MM.1S (cell line): ENCODE data around the gene SMIM10L1.

Source experiments
- DNase-seq: peaks from one replicate; pipeline ENCODE4 v3.0.0-alpha.2; 2015
- H2AFZ ChIP-seq: fragments of 300-600 bp; sonication (generic); 2 replicates; pipeline ENCODE4 v1.6.0; 2016; ENCODE audit warnings: antibody characterized with exemption, low read length
- H3F3A ChIP-seq: fragments of 300-600 bp; sonication (generic); 2 replicates; pipeline ENCODE4 v1.6.1; 2016; ENCODE audit warnings: mild to moderate bottlenecking, antibody characterized with exemption, low read length, moderate library complexity, mixed read lengths; ENCODE audit not compliant: insufficient read depth
- H3K27ac ChIP-seq: fragments of 300-600 bp; sonication (generic); 2 replicates; pipeline ENCODE4 v1.5.1; 2016; ENCODE audit warnings: mild to moderate bottlenecking, low read length
- H3K27me3 ChIP-seq: fragments of 300-600 bp; sonication (generic); replicated peaks from 2 replicates; pipeline ENCODE4 v1.6.0; 2016; ENCODE audit warnings: low read length; ENCODE audit not compliant: insufficient read depth
- H3K36me3 ChIP-seq: fragments of 300-600 bp; sonication (generic); replicated peaks from 2 replicates; pipeline ENCODE4 v1.6.1; 2016; ENCODE audit warnings: mild to moderate bottlenecking, low read length, mixed read lengths; ENCODE audit not compliant: insufficient read depth
- H3K4me1 ChIP-seq: fragments of 300-600 bp; sonication (generic); 2 replicates; pipeline ENCODE4 v1.6.1; 2016; ENCODE audit warnings: low read length, mixed read lengths
- H3K4me2 ChIP-seq: fragments of 300-600 bp; sonication (generic); 2 replicates; pipeline ENCODE4 v1.6.0; 2016; ENCODE audit warnings: low read depth, low read length
- H3K4me3 ChIP-seq: fragments of 300-600 bp; sonication (generic); 2 replicates; pipeline ENCODE4 v1.5.1; 2016; ENCODE audit warnings: low read length, mixed read lengths
- H3K79me2 ChIP-seq: fragments of 300-600 bp; sonication (generic); 2 replicates; pipeline ENCODE4 v1.6.1; 2016; ENCODE audit warnings: mixed run types, low read length, mixed read lengths
- H3K9ac ChIP-seq: fragments of 300-600 bp; sonication (generic); 2 replicates; pipeline ENCODE4 v1.6.1; 2016; ENCODE audit warnings: low read length, mixed read lengths
- H3K9me2 ChIP-seq: fragments of 300-600 bp; sonication (generic); replicated peaks from 2 replicates; pipeline ENCODE4 v1.6.1; 2016; ENCODE audit warnings: mild to moderate bottlenecking, low read length, mixed read lengths; ENCODE audit not compliant: insufficient read depth
- H3K9me3 ChIP-seq: fragments of 300-600 bp; sonication (generic); replicated peaks from 2 replicates; pipeline ENCODE4 v1.6.1; 2016; ENCODE audit warnings: mild to moderate bottlenecking, low read length, mixed read lengths; ENCODE audit not compliant: insufficient read depth
- H4K20me1 ChIP-seq: fragments of 300-600 bp; sonication (generic); 2 replicates; pipeline ENCODE4 v1.6.1; 2016; ENCODE audit warnings: mild to moderate bottlenecking, low read length, moderate library complexity, mixed read lengths; ENCODE audit not compliant: insufficient read depth
- EZH2 ChIP-seq: fragments of 300-600 bp; sonication (generic); optimal IDR thresholded peaks from 2 replicates; pipeline ENCODE3; 2017; ENCODE audit warnings: low read depth, mild to moderate bottlenecking, antibody characterized with exemption, low read length, mixed read lengths
- EZH2phosphoT487 ChIP-seq: fragments of 300-600 bp; sonication (generic); IDR thresholded peaks from 2 replicates; pipeline ENCODE4 v1.6.1; 2018; ENCODE audit warnings: antibody characterized with exemption, low read length
- TF ChIP-seq, protein P1 (sequence below): fragments of 300-600 bp; sonication (generic); IDR thresholded peaks from 2 replicates; pipeline ENCODE4 v1.5.1; 2016; ENCODE audit warnings: antibody characterized with exemption, low read length, mixed read lengths

Gene SMIM10L1

GRCh38 chr12:11171145-11171968 is at the start of gene SMIM10L1:
Gene SMIM10L1 (plus strand): TSS chr12:11171194. CDS start chr12:11171357, 163 bp downstream.
- peak within 1 kb of the TSS; percentile 82 for H3K9ac ChIP-seq
- peak within 1 kb of the TSS; percentile 67 for H2AFZ ChIP-seq
- no peaks in the 10 kb centered on the region for H3K9me3 ChIP-seq
- H3F3A ChIP-seq: 0 out of 2 replicates have a peak, but pooled peaks cover 6% of the 10 kb centered on the region
- no peaks in the 10 kb centered on the region for H3K27me3 ChIP-seq
- H3K4me3 ChIP-seq: peak within 1 kb of the TSS; percentile 74
- H4K20me1 ChIP-seq: no peaks in the 10 kb centered on the region
- H3K36me3 ChIP-seq: no peaks in the 10 kb centered on the region
- TF ChIP-seq, protein P1, sequence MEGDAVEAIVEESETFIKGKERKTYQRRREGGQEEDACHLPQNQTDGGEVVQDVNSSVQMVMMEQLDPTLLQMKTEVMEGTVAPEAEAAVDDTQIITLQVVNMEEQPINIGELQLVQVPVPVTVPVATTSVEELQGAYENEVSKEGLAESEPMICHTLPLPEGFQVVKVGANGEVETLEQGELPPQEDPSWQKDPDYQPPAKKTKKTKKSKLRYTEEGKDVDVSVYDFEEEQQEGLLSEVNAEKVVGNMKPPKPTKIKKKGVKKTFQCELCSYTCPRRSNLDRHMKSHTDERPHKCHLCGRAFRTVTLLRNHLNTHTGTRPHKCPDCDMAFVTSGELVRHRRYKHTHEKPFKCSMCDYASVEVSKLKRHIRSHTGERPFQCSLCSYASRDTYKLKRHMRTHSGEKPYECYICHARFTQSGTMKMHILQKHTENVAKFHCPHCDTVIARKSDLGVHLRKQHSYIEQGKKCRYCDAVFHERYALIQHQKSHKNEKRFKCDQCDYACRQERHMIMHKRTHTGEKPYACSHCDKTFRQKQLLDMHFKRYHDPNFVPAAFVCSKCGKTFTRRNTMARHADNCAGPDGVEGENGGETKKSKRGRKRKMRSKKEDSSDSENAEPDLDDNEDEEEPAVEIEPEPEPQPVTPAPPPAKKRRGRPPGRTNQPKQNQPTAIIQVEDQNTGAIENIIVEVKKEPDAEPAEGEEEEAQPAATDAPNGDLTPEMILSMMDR: 0 out of 2 replicates have a peak, but pooled peaks have one; percentile 11
- TF ChIP-seq EZH2phosphoT487: no peak
- no peak for TF ChIP-seq EZH2
- peak; percentile 91 for DNase-seq
- peak within 1 kb of the TSS; percentile 82 for H3K4me2 ChIP-seq
- peak within 1 kb of the TSS; percentile 87 for H3K27ac ChIP-seq
- no peaks in the 10 kb centered on the region for H3K9me2 ChIP-seq
- 0 out of 2 replicates have a peak, but pooled peaks cover 10% of the 10 kb centered on the region for H3K4me1 ChIP-seq
- H3K79me2 ChIP-seq: peaks cover 79% of the 10 kb centered on the region

- Histone ChIP-seq H3K9me2 (no peaks in the 10 kb centered on the region), H3K4me1 (no peaks in the 10 kb centered on the region), H3K27ac (no peak overlapping the region), H4K20me1 (no peaks in the 10 kb centered on the region), H3K36me3 (no peaks in the 10 kb centered on the region), H3K9me3 (no peaks in the 10 kb centered on the region), H3K4me2 (no peak overlapping the region), H3F3A (no peaks in the 10 kb centered on the region), H3K79me2 (peaks cover 48% of the 10 kb centered on the region), H3K9ac (no peak overlapping the region), H3K4me3 (no peak overlapping the region), H2AFZ (no peak overlapping the region), H3K27me3 (no peaks in the 10 kb centered on the region)
- no peak for DNase-seq
- TF ChIP-seq EZH2phosphoT487 (no peak), EZH2 (no peak)
- TF ChIP-seq, protein P1: no peak
Observed at GRCh38 chr12:11130382-11130781, 40.6 kb upstream of the SMIM10L1 start.

DNA sequence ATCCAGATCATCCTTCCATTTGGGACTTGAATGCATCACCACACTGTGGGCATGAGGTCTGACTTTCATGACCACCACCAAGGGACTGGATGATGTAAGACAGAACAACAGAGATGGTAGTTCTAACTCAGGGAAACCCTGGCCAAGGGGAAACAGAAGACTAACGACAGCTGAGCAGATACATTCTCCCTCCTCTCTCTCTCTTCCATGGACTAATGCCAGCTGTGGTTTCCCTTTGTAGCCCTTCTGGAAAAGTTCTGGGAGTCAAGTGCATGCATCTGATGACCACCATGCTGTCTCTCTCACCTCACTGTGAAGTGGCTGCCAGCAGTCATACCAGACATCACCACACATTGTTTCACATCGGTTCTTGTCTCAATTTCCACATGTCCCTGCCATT is 40.0 kb upstream of the SMIM10L1 start:
- Histone ChIP-seq H3K4me2 (no peak overlapping the region), H4K20me1 (no peaks in the 10 kb centered on the region), H2AFZ (no peak overlapping the region), H3K9me2 (no peaks in the 10 kb centered on the region), H3K9ac (no peak overlapping the region), H3K27ac (no peak overlapping the region), H3K9me3 (no peaks in the 10 kb centered on the region), H3F3A (no peaks in the 10 kb centered on the region), H3K4me3 (no peak overlapping the region), H3K4me1 (no peaks in the 10 kb centered on the region), H3K79me2 (peaks cover 54% of the 10 kb centered on the region), H3K36me3 (no peaks in the 10 kb centered on the region), H3K27me3 (no peaks in the 10 kb centered on the region)
- DNase-seq: no peak
- TF ChIP-seq, protein P1: no peak
- no peak for TF ChIP-seq EZH2
